ENCODE data around the gene ITGB2.

DNA sequence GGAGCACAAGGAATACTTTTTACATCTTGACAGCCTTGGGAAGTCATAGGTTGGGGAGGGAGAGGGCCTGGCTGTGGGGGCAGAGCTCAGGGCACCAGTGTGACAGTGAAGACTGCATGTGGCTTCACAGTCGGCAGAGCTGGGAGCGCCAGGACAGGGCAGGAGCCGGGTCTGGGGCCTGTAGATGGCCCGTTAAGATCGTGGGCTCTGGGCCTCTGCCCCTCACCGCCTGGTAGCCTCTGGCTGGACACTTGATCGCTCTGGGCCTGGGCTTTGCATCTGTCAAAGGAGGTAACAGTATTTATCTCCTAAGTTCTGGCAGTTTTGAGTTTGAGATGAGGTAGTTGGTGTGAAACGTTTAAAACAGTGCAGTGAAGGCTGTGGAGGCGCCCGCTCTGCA, 23.9 kb upstream of the ITGB2 start:
- no peak for TF ChIP-seq EZH2phosphoT487 (IDR thresholded peaks at IDR 0.05; ENCODE audit: low read depth)
- TF ChIP-seq, protein P1, sequence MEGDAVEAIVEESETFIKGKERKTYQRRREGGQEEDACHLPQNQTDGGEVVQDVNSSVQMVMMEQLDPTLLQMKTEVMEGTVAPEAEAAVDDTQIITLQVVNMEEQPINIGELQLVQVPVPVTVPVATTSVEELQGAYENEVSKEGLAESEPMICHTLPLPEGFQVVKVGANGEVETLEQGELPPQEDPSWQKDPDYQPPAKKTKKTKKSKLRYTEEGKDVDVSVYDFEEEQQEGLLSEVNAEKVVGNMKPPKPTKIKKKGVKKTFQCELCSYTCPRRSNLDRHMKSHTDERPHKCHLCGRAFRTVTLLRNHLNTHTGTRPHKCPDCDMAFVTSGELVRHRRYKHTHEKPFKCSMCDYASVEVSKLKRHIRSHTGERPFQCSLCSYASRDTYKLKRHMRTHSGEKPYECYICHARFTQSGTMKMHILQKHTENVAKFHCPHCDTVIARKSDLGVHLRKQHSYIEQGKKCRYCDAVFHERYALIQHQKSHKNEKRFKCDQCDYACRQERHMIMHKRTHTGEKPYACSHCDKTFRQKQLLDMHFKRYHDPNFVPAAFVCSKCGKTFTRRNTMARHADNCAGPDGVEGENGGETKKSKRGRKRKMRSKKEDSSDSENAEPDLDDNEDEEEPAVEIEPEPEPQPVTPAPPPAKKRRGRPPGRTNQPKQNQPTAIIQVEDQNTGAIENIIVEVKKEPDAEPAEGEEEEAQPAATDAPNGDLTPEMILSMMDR (IDR thresholded peaks at IDR 0.05; ENCODE audit: low read depth, low read length), result no peak

Measured in OCI-LY3 (cell line).